K562 (cell line): Measurements from ENCODE around the gene HCN3. TPM values are rescaled to one million over a fixed set of nuclear protein-coding genes. Genes with fewer than 3 reads are reported as not detected.
A peak's percentile ranks its signal among the peaks of the same experiment; 100 is the strongest.

ENCODE experiments used
- ARID2 ChIP-seq: fragments of 450-650 bp; IDR thresholded peaks from 2 replicates; pipeline ENCODE4 v1.6.1; 2017; ENCODE audit warnings: antibody characterized with exemption, mild to moderate bottlenecking
- BHLHE40 ChIP-seq: IDR thresholded peaks from 2 replicates; pipeline ENCODE4 v1.6.1; 2011; ENCODE audit warnings: low read length, improper control_type of control experiment
- BRD9 ChIP-seq: fragments of 450-650 bp; IDR thresholded peaks from 2 replicates; pipeline ENCODE4 v1.6.1; 2018; ENCODE audit warnings: low read depth; ENCODE audit not compliant: partially characterized antibody
- CBFB ChIP-seq: sonication (generic); formaldehyde crosslinking; IDR thresholded peaks from 2 replicates; pipeline ENCODE4 v1.4.0; 2020; ENCODE audit warnings: mild to moderate bottlenecking, missing genetic modification reagents
- DMBX1 ChIP-seq: fragments of 250-450 bp; sonication (Bioruptor Pico); IDR thresholded peaks from 2 replicates; pipeline ENCODE4 v1.8.0; 2022; ENCODE audit warnings: inconsistent platforms, mild to moderate bottlenecking, moderate library complexity, borderline replicate concordance
- ESRRB ChIP-seq: fragments of 250-450 bp; sonication (Bioruptor Pico); IDR thresholded peaks from 2 replicates; pipeline ENCODE4 v1.5.0; 2020; ENCODE audit warnings: mild to moderate bottlenecking, moderate library complexity, borderline replicate concordance
- ETV5 ChIP-seq: sonication (generic); formaldehyde crosslinking; IDR thresholded peaks from 2 replicates; pipeline ENCODE4 v1.4.0; 2020; ENCODE audit warnings: low read depth, mild to moderate bottlenecking, missing genetic modification reagents
- FOXK1 ChIP-seq: sonication (generic); formaldehyde crosslinking; IDR thresholded peaks from 2 replicates; pipeline ENCODE4 v1.8.0; 2022; ENCODE audit warnings: missing genetic modification reagents, mild to moderate bottlenecking, borderline replicate concordance
- GATAD2A ChIP-seq: fragments of 450-650 bp; IDR thresholded peaks from 2 replicates; pipeline ENCODE4 v1.6.1; 2017
- HMG20A ChIP-seq: fragments of 450-650 bp; formaldehyde crosslinking; conservative IDR thresholded peaks from 2 replicates; pipeline ENCODE4 v1.4.0; 2020; ENCODE audit warnings: mild to moderate bottlenecking, mixed read lengths
- HNRNPUL1 ChIP-seq: fragments of 200-400 bp; formaldehyde crosslinking; IDR thresholded peaks from 2 replicates; pipeline ENCODE4 v1.6.1; 2017; ENCODE audit warnings: low read length
- ILK ChIP-seq: fragments of 450-650 bp; IDR thresholded peaks from 2 replicates; pipeline ENCODE4 v1.6.1; 2016; ENCODE audit warnings: missing genetic modification characterization, low read depth, mild to moderate bottlenecking, missing compliant biosample characterization, moderate library complexity, borderline replicate concordance
- NR2C2 ChIP-seq, 2 experiments: fragments of 200-800 bp in 1 of 2; sonication (Bioruptor generic) in 1 of 2; sonication (generic) in 1 of 2; formaldehyde crosslinking in 1 of 2; IDR thresholded peaks; 2 replicates each; pipeline versions ENCODE4 v1.6.1 to v1.8.0; 2016 to 2022; ENCODE audit warnings: mild to moderate bottlenecking in 1 of 2, missing compliant biosample characterization in 1 of 2, missing genetic modification characterization in 1 of 2, missing genetic modification reagents in 1 of 2
- PHB ChIP-seq: fragments of 250-450 bp; sonication (Bioruptor Pico); IDR thresholded peaks from 2 replicates; pipeline ENCODE4 v1.5.0; 2021
- PTBP1 ChIP-seq: fragments of 200-400 bp; formaldehyde crosslinking; IDR thresholded peaks from 2 replicates; pipeline ENCODE4 v1.6.1; 2017; ENCODE audit warnings: low read depth, low read length
- RBM34 ChIP-seq: fragments of 200-400 bp; formaldehyde crosslinking; IDR thresholded peaks from 2 replicates; pipeline ENCODE4 v1.6.1; 2018; ENCODE audit warnings: low read length, borderline replicate concordance; ENCODE audit not compliant: insufficient read depth
- SIN3A ChIP-seq, 2 experiments: fragments of 150-350 bp in 1 of 2; IDR thresholded peaks; 2 replicates each; pipeline ENCODE4 v1.6.1; 2011 to 2016; ENCODE audit warnings: borderline replicate concordance in 2 of 2, low read depth in 2 of 2, low read length in 2 of 2, mild to moderate bottlenecking in 2 of 2, moderate library complexity in 2 of 2; ENCODE audit not compliant: control insufficient read depth in 1 of 2
- SNRNP70 ChIP-seq: fragments of 200-400 bp; formaldehyde crosslinking; optimal IDR thresholded peaks from 2 replicates; pipeline ENCODE3; 2017; ENCODE audit warnings: low read depth, low read length
- TBP ChIP-seq: optimal IDR thresholded peaks from 2 replicates; pipeline ENCODE3; 2011; ENCODE audit warnings: low read depth, low read length, improper control_type of control experiment
- ZNF124 ChIP-seq: sonication (generic); formaldehyde crosslinking; IDR thresholded peaks from 2 replicates; pipeline ENCODE4 v1.8.1; 2022; ENCODE audit warnings: missing genetic modification reagents
- ZNF140 ChIP-seq: fragments of 250-450 bp; sonication (Bioruptor Pico); IDR thresholded peaks from 2 replicates; pipeline ENCODE4 v1.8.0; 2021; ENCODE audit warnings: moderate library complexity, mild to moderate bottlenecking, inconsistent platforms
- ZNF143 ChIP-seq: sonication (generic); formaldehyde crosslinking; IDR thresholded peaks from 2 replicates; pipeline ENCODE4 v1.9.0; 2022; ENCODE audit warnings: mild to moderate bottlenecking, missing genetic modification reagents
- polyA plus RNA-seq, 8 experiments: library from polyadenylated mRNA; depleted of rRNA in 4 of 8; stranded (reverse) in 5 of 8; unstranded in 3 of 8; fragments of >200 nt; fragmentation: Nextera tagmentation in 2 of 8; fragmentation: Illumina TruSeq in 1 of 8; extraction: Ambion mirVana in 2 of 8; extraction: Trizol in 1 of 8; gene quantifications; 2 replicates each; pipeline versions ENCODE4 v1.2.1 to v1.2.3, GENCODE V29; 2011 to 2014; ENCODE audit warnings: inconsistent platforms in 1 of 8, missing spikeins in 1 of 8
- total RNA-seq, 7 experiments: library from RNA; depleted of rRNA in 6 of 7; stranded (reverse); fragments of >200 nt in 6 of 7; fragmentation: Illumina TruSeq in 2 of 7; extraction: Trizol in 2 of 7; gene quantifications; 2 replicates each; pipeline versions ENCODE4 v1.2.1 to v1.2.3, GENCODE V29; 2011 to 2021; ENCODE audit warnings: low replicate concordance in 1 of 7
- TF ChIP-seq, protein P1 (sequence below): sonication (generic); formaldehyde crosslinking; IDR thresholded peaks from 2 replicates; pipeline ENCODE4 v1.8.1; 2023; ENCODE audit warnings: mild to moderate bottlenecking, missing genetic modification reagents, moderate library complexity
- TF ChIP-seq, protein P2 (sequence below): sonication (generic); formaldehyde crosslinking; IDR thresholded peaks from 2 replicates; pipeline ENCODE4 v1.8.1; 2022; ENCODE audit warnings: missing genetic modification reagents
- TF ChIP-seq, protein P3 (sequence below): fragments of 250-450 bp; sonication (Bioruptor Pico); IDR thresholded peaks from 2 replicates; pipeline ENCODE4 v1.8.0; 2022; ENCODE audit warnings: inconsistent platforms

Gene HCN3
- total and polyA plus RNA-seq, 9 of the 15 experiments (the other 6 are each of a cell fraction or from before 2014, with no cell fraction given), result 0.91 to 9.7 (median 3.9) TPM

DNA sequence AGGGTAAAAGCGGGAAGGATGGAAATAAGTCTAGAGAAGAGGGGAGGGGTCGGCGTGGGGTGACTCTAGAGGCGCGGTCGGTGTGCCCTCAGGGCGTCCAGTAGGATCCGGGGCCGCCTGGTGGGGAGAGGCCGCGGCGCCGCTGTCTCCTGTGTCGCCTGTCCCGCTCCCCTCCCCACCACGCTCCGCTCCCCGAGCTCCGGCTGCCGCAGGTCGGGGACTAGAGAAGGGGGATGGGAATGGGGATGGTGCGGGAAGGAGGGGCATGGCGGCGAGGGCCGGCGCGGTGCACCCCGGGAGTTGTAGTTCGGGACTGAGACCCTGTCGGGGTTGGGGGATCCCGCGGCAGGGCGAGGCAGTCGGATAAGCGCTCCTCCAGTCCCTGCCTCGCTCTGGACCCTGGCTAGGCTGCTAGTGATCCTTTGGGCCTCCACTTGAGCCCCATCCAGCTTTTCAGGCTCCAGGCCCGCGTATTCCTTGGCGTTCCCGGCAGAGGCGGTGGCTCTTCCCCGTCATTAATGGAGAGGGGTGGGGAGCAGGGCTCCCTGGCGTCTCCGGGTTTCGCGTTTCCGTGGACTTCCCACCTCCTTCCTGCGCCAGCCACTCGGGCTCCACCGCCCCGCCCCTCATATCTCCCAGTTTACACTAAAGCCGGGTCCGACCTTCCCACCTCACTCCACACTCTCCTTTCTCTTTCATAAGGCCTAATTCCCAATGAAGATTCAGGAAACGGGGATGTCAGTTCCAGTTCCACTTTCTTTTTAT is 21.8 kb upstream of the HCN3 start, which contains the start of gene ENTREP3 (continued):
- TF ChIP-seq NR2C2 (CRISPR knock-in tag; IDR thresholded peaks at IDR 0.05) (0 out of 2 replicates have a peak, but pooled peaks have one; percentile 14), NR2C2 (tag; IDR thresholded peaks at IDR 0.05) (peak; percentile 44; the same call in 1 of the 2 replicates), ZNF124 (CRISPR knock-in tag) (no peak), ESRRB (CRISPR knock-in tag) (no peak), PTBP1 (no peak), ZNF140 (CRISPR knock-in tag) (no peak), CBFB (CRISPR knock-in tag) (no peak), BHLHE40 (no peak; the same call in 1 of the 2 replicates), PHB (CRISPR knock-in tag) (no peak), BRD9 (no peak), ARID2 (no peak), FOXK1 (CRISPR knock-in tag) (no peak), HMG20A (CRISPR knock-in tag) (no peak), GATAD2A (no peak), TBP (peak; percentile 69), HNRNPUL1 (no peak), ILK (no peak), ETV5 (CRISPR knock-in tag) (no peak), RBM34 (0 out of 2 replicates have a peak, but pooled peaks have one; percentile 10), SIN3A (IDR thresholded peaks at IDR 0.05; ENCODE audit: borderline replicate concordance in 2 of 2, control insufficient read depth in 1 of 2, low read depth in 2 of 2, low read length in 2 of 2) (peak in 1 of 2 experiments; percentile 59; a peak in 1 of 4 replicates), DMBX1 (CRISPR knock-in tag) (no peak), SNRNP70 (no peak), ZNF143 (peak; percentile 94)
- TF ChIP-seq, protein P1, sequence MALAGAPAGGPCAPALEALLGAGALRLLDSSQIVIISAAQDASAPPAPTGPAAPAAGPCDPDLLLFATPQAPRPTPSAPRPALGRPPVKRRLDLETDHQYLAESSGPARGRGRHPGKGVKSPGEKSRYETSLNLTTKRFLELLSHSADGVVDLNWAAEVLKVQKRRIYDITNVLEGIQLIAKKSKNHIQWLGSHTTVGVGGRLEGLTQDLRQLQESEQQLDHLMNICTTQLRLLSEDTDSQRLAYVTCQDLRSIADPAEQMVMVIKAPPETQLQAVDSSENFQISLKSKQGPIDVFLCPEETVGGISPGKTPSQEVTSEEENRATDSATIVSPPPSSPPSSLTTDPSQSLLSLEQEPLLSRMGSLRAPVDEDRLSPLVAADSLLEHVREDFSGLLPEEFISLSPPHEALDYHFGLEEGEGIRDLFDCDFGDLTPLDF (CRISPR knock-in tag), result no peak
- TF ChIP-seq, protein P2, sequence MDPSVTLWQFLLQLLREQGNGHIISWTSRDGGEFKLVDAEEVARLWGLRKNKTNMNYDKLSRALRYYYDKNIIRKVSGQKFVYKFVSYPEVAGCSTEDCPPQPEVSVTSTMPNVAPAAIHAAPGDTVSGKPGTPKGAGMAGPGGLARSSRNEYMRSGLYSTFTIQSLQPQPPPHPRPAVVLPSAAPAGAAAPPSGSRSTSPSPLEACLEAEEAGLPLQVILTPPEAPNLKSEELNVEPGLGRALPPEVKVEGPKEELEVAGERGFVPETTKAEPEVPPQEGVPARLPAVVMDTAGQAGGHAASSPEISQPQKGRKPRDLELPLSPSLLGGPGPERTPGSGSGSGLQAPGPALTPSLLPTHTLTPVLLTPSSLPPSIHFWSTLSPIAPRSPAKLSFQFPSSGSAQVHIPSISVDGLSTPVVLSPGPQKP, result no peak
- TF ChIP-seq, protein P3, sequence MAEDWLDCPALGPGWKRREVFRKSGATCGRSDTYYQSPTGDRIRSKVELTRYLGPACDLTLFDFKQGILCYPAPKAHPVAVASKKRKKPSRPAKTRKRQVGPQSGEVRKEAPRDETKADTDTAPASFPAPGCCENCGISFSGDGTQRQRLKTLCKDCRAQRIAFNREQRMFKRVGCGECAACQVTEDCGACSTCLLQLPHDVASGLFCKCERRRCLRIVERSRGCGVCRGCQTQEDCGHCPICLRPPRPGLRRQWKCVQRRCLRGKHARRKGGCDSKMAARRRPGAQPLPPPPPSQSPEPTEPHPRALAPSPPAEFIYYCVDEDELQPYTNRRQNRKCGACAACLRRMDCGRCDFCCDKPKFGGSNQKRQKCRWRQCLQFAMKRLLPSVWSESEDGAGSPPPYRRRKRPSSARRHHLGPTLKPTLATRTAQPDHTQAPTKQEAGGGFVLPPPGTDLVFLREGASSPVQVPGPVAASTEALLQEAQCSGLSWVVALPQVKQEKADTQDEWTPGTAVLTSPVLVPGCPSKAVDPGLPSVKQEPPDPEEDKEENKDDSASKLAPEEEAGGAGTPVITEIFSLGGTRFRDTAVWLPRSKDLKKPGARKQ (CRISPR knock-in tag), result no peak
